ENCODE data around the gene ACSL4.

ACSL4 gene

DNA sequence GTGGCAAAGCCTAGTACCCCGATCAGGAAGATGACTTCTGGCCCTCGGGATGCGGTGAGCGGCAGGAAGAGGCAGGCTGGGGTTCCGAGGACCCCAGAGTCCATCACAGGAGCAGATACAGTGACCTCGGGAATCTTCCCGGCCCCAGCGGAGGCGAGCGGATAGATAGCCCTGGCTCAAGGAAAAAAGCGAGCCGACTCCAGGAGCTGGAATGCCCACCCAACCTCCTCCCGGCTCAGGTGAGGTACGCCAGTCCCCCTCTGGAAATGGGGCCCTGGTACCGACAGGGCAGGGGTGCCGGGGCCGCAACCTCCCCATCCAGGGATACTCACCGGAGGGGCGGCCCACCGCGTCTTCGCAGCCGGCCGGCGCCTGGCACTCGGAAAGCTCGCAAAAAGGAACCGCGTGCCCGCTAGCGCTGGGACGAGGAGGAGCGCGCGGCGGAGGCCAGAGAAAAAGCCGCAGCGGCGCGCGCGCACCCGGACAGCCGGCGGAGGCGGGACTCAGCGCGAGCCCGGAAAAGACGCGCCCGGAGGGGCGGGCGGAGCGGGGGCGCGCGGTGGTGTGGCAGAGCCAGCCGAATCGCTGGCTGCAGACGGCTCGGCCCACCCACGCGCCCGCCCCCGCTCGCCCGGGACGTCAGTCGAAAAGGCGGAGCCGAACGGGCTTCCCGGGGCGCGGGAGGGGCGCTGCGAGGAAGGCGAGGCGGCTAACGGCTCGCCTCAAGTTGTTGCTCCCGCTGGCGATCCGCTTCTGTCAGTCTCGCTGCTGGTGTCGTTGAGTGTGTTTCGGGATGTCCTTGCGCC, at the start of gene ACSL4:
TSS of gene ACSL4 (minus strand) at position 451 of the 806 bp plus-strand sequence. CDS start 49,894 bp downstream, outside the sequence.
- Histone ChIP-seq H3K4me1 (ENCODE audit: control insufficient read depth, insufficient read depth, low read length) (no peaks in the 10 kb centered on the region), H3K27ac (ENCODE audit: low read length) (peak within 1 kb of the TSS; percentile 46), H3K9ac (ENCODE audit: low read length in 2 of 2) (peak within 1 kb of the TSS; percentile 81 to 90), H3K36me3 (ENCODE audit: control insufficient read depth in 2 of 2, insufficient read depth in 2 of 2, low read length in 2 of 2) (no peaks in the 10 kb centered on the region), H3K27me3 (ENCODE audit: control insufficient read depth in 1 of 2, insufficient read depth in 2 of 2, low read length in 2 of 2) (no peaks in the 10 kb centered on the region), H3K9me3 (ENCODE audit: control insufficient read depth in 2 of 2, low read length in 2 of 2) (no peaks in the 10 kb centered on the region), H3K4me3 (ENCODE audit: low read length in 2 of 2) (peak within 1 kb of the TSS; percentile 79 to 91)

DNA sequence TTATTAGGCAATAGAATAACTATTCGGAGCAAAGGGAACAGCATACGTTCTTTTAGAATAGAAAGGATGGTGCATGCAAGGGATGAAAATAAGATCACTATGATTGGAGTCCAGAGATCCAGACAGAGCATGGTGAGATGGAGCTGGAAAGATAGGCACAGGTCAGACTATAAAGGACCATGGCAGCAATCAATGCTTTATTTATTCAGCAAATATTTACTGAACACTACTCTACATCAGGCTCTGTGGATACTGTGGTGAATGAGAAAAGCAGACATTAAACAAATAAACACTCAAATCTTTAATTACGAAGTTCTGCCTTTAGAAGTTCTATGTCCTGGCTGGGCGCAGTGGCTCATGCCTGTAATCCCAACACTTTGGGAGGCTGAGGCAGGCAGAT, 44.7 kb upstream of the ACSL4 start:
- Histone ChIP-seq H3K9me3 (ENCODE audit: control insufficient read depth in 2 of 2, low read length in 2 of 2) (no peaks in the 10 kb centered on the region), H3K36me3 (ENCODE audit: control insufficient read depth in 2 of 2, insufficient read depth in 2 of 2, low read length in 2 of 2) (no peaks in the 10 kb centered on the region), H3K9ac (ENCODE audit: low read length in 2 of 2) (no peak overlapping the region), H3K27ac (ENCODE audit: low read length) (no peak overlapping the region), H3K27me3 (ENCODE audit: control insufficient read depth in 1 of 2, insufficient read depth in 2 of 2, low read length in 2 of 2) (no peaks in the 10 kb centered on the region), H3K4me3 (ENCODE audit: low read length in 2 of 2) (no peak overlapping the region), H3K4me1 (ENCODE audit: control insufficient read depth, insufficient read depth, low read length) (no peaks in the 10 kb centered on the region)

DNA sequence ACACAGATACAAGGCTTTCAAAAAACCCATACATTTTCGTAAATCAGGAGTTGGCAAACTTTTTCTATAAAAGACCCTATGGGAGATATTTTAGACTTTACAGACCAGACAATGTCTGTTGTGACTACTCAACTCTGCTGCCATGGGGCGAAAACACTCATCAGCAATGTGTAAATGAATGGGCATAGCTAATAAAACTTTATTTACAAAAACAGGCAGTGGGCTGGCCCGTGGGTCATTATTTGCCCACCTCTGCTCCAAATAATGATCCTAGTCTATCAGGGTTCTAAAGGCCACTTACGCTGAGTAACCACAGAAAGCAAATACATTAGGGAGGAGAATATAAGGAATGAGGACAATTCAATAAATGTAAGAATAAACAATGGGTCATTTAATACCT, 43.9 kb upstream of the ACSL4 start:
- no peaks in the 10 kb centered on the region for H3K36me3 ChIP-seq (ENCODE audit: control insufficient read depth in 2 of 2, insufficient read depth in 2 of 2, low read length in 2 of 2)
- no peak overlapping the region for H3K27ac ChIP-seq (ENCODE audit: low read length)
- no peak overlapping the region for H3K4me3 ChIP-seq (ENCODE audit: low read length in 2 of 2)
- no peaks in the 10 kb centered on the region for H3K4me1 ChIP-seq (ENCODE audit: control insufficient read depth, insufficient read depth, low read length)
- no peaks in the 10 kb centered on the region for H3K27me3 ChIP-seq (ENCODE audit: control insufficient read depth in 1 of 2, insufficient read depth in 2 of 2, low read length in 2 of 2)
- no peak overlapping the region for H3K9ac ChIP-seq (ENCODE audit: low read length in 2 of 2)
- no peaks in the 10 kb centered on the region for H3K9me3 ChIP-seq (ENCODE audit: control insufficient read depth in 2 of 2, low read length in 2 of 2)

DNA sequence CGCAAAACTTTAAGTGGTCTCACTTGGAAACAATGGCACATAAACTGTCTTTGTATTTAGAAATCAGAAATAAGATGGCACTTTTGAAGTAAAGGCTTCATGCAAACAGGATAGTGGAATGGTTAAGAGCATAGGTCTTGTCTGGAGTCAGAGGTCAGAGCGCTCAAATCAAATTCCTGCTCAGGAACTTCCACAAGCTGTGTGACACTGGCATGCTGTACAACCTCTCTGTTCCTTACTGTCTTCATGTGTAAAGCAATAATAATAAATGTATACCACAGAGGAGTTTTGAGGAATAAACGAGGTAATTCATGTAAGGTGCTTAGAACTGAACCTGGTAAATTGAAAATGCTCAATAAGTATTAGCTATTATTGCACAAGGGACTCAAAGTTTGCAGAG, 43.4 kb upstream of the ACSL4 start:
- Histone ChIP-seq H3K4me3 (ENCODE audit: low read length in 2 of 2) (no peak overlapping the region), H3K36me3 (ENCODE audit: control insufficient read depth in 2 of 2, insufficient read depth in 2 of 2, low read length in 2 of 2) (no peaks in the 10 kb centered on the region)

DNA sequence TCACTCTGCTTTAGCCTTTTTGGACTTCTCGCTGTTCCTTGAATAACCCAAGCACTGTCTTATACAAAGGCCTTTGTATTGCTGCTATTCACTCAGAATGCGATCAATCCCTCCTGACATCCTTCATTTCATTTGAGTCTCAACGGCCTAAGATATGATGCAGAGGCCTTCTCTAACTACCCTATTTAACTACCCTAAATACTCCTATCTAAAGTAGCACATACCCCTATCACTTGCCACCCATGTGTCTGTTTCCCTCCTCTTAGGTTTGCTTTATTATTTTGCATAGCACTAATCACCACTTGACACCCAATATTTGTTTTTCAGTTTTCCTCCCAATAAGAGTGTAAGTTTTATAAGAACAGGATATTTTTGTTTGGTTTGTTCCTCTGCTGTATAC, 42.3 kb upstream of the ACSL4 start:
- Histone ChIP-seq H3K27ac (ENCODE audit: low read length) (no peak overlapping the region), H3K4me3 (ENCODE audit: low read length in 2 of 2) (no peak overlapping the region), H3K27me3 (ENCODE audit: control insufficient read depth in 1 of 2, insufficient read depth in 2 of 2, low read length in 2 of 2) (no peaks in the 10 kb centered on the region), H3K4me1 (ENCODE audit: control insufficient read depth, insufficient read depth, low read length) (no peaks in the 10 kb centered on the region), H3K9ac (ENCODE audit: low read length in 2 of 2) (no peak overlapping the region), H3K9me3 (ENCODE audit: control insufficient read depth in 2 of 2, low read length in 2 of 2) (no peaks in the 10 kb centered on the region), H3K36me3 (ENCODE audit: control insufficient read depth in 2 of 2, insufficient read depth in 2 of 2, low read length in 2 of 2) (no peaks in the 10 kb centered on the region)

More for the DNA sequence above, 43.4 kb upstream of the ACSL4 start:
- no peak overlapping the region for H3K27ac ChIP-seq (ENCODE audit: low read length)
- H3K9me3 ChIP-seq (ENCODE audit: control insufficient read depth in 2 of 2, low read length in 2 of 2), result no peaks in the 10 kb centered on the region
- H3K9ac ChIP-seq (ENCODE audit: low read length in 2 of 2), result no peak overlapping the region
- H3K27me3 ChIP-seq (ENCODE audit: control insufficient read depth in 1 of 2, insufficient read depth in 2 of 2, low read length in 2 of 2), result no peaks in the 10 kb centered on the region
- no peaks in the 10 kb centered on the region for H3K4me1 ChIP-seq (ENCODE audit: control insufficient read depth, insufficient read depth, low read length)

DNA sequence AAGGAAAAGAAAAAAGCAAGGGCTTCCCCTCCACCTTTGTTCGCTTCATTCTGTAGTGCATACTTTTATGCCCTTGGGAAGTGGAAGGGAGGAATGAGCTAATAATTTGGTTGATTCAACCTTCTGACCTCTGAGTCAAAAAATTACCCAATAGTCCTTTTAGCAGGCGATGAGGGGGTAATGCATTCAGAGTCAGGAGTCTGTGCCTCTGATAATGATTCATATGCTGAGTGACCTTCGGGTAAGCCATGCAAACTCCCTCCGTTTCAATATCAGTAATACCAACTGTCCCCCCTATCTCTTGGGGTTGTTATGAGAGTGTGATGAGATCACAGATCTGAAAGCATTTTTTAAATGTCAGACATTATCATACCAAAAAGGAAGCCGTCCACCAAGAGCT, 41.6 kb upstream of the ACSL4 start:
- no peak overlapping the region for H3K4me3 ChIP-seq (ENCODE audit: low read length in 2 of 2)
- no peak overlapping the region for H3K27ac ChIP-seq (ENCODE audit: low read length)
- H3K9ac ChIP-seq (ENCODE audit: low read length in 2 of 2), result no peak overlapping the region
- no peaks in the 10 kb centered on the region for H3K36me3 ChIP-seq (ENCODE audit: control insufficient read depth in 2 of 2, insufficient read depth in 2 of 2, low read length in 2 of 2)
- H3K9me3 ChIP-seq (ENCODE audit: control insufficient read depth in 2 of 2, low read length in 2 of 2), result no peaks in the 10 kb centered on the region
- no peaks in the 10 kb centered on the region for H3K27me3 ChIP-seq (ENCODE audit: control insufficient read depth in 1 of 2, insufficient read depth in 2 of 2, low read length in 2 of 2)
- no peaks in the 10 kb centered on the region for H3K4me1 ChIP-seq (ENCODE audit: control insufficient read depth, insufficient read depth, low read length)

DNA sequence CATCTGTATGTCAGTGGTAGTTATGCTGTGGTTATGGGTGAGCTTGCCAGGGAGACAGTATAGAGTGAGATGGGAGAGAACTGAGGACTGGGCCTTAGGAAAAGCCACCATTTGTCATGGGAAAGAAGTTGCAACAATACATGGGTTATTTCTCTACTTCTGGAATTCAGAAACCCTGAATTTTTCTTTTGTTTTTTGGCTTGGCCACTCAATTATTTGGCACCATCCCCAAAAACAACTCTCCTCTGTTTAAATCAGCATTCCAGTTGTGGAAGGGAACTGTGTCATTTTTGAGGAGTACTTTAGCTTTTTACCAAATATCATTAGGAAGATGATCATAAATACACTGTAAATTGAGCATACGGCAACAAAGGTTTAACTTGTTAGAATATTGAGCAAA, 41.1 kb upstream of the ACSL4 start:
- Histone ChIP-seq H3K9me3 (ENCODE audit: control insufficient read depth in 2 of 2, low read length in 2 of 2) (no peaks in the 10 kb centered on the region), H3K9ac (ENCODE audit: low read length in 2 of 2) (no peak overlapping the region), H3K27me3 (ENCODE audit: control insufficient read depth in 1 of 2, insufficient read depth in 2 of 2, low read length in 2 of 2) (no peaks in the 10 kb centered on the region), H3K36me3 (ENCODE audit: control insufficient read depth in 2 of 2, insufficient read depth in 2 of 2, low read length in 2 of 2) (no peaks in the 10 kb centered on the region), H3K4me3 (ENCODE audit: low read length in 2 of 2) (no peak overlapping the region), H3K4me1 (ENCODE audit: control insufficient read depth, insufficient read depth, low read length) (no peaks in the 10 kb centered on the region), H3K27ac (ENCODE audit: low read length) (no peak overlapping the region)

DNA sequence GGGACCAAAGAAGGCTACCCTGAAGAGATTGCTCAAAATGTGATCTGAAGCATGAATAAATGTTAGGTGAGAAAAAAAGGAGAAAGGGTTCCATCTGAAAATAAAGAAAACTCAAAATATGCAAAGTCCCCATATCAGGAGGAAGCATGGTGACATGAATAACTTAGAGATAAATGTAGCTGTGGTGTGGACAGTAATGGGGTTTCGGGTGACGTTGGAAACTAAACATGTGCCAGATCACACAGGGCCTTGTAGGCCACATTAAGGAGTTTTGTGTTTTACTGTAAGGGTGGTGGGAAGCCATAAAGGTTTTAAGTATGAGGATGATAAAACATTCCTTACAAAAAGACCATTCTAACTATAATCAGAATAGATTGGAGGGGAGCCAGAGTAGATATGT, 40.3 kb upstream of the ACSL4 start:
- Histone ChIP-seq H3K4me3 (ENCODE audit: low read length in 2 of 2) (no peak overlapping the region), H3K4me1 (ENCODE audit: control insufficient read depth, insufficient read depth, low read length) (no peaks in the 10 kb centered on the region), H3K27ac (ENCODE audit: low read length) (no peak overlapping the region), H3K36me3 (ENCODE audit: control insufficient read depth in 2 of 2, insufficient read depth in 2 of 2, low read length in 2 of 2) (no peaks in the 10 kb centered on the region), H3K9me3 (ENCODE audit: control insufficient read depth in 2 of 2, low read length in 2 of 2) (no peaks in the 10 kb centered on the region), H3K27me3 (ENCODE audit: control insufficient read depth in 1 of 2, insufficient read depth in 2 of 2, low read length in 2 of 2) (no peaks in the 10 kb centered on the region), H3K9ac (ENCODE audit: low read length in 2 of 2) (no peak overlapping the region)

DNA sequence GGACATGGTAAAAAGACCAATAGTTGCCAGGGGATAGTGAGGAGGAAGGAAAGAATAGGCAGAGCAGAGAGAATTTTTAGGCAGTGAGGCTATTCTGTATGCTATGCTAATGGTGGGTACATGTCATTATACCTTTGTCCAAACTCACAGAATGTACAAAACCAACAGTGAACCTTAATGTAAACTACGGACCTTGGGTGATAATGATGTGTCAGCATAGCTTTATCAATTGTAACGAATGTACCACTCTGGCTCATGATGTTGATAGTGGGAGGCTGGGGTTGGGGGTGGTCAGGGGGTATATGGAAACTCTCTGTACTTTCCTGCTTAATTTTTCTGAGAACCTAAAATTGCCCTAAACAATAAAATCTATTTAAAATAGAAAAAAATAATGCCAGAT, 37.7 kb upstream of the ACSL4 start:
- H3K9ac ChIP-seq (ENCODE audit: low read length in 2 of 2), result no peak overlapping the region
- no peaks in the 10 kb centered on the region for H3K36me3 ChIP-seq (ENCODE audit: control insufficient read depth in 2 of 2, insufficient read depth in 2 of 2, low read length in 2 of 2)
- no peaks in the 10 kb centered on the region for H3K27me3 ChIP-seq (ENCODE audit: control insufficient read depth in 1 of 2, insufficient read depth in 2 of 2, low read length in 2 of 2)
- H3K27ac ChIP-seq (ENCODE audit: low read length), result no peak overlapping the region
- no peaks in the 10 kb centered on the region for H3K9me3 ChIP-seq (ENCODE audit: control insufficient read depth in 2 of 2, low read length in 2 of 2)
- no peaks in the 10 kb centered on the region for H3K4me1 ChIP-seq (ENCODE audit: control insufficient read depth, insufficient read depth, low read length)
- no peak overlapping the region for H3K4me3 ChIP-seq (ENCODE audit: low read length in 2 of 2)

DNA sequence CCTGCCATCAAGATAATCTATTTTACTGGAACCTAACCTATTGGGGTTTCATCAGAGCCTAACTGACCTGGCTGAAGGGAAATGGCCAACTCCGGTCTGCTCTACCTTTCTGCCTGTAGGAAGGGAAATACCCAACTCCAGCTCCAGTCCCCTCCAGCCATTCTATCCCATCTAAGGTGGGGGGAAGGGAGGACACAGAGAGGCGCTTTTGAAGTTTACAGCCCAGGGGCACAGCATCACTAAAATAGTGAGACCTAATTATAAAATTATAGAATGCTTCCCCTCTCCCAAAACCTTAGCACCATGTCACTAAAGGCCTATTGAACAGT, 27.8 kb upstream of the ACSL4 start:
- H3K9me3 ChIP-seq (ENCODE audit: control insufficient read depth in 2 of 2, low read length in 2 of 2), result no peaks in the 10 kb centered on the region
- no peaks in the 10 kb centered on the region for H3K4me1 ChIP-seq (ENCODE audit: control insufficient read depth, insufficient read depth, low read length)
- no peak overlapping the region for H3K9ac ChIP-seq (ENCODE audit: low read length in 2 of 2)
- H3K36me3 ChIP-seq (ENCODE audit: control insufficient read depth in 2 of 2, insufficient read depth in 2 of 2, low read length in 2 of 2), result no peaks in the 10 kb centered on the region
- H3K27ac ChIP-seq (ENCODE audit: low read length), result no peak overlapping the region
- no peaks in the 10 kb centered on the region for H3K27me3 ChIP-seq (ENCODE audit: control insufficient read depth in 1 of 2, insufficient read depth in 2 of 2, low read length in 2 of 2)
- H3K4me3 ChIP-seq (ENCODE audit: low read length in 2 of 2), result no peak overlapping the region

DNA sequence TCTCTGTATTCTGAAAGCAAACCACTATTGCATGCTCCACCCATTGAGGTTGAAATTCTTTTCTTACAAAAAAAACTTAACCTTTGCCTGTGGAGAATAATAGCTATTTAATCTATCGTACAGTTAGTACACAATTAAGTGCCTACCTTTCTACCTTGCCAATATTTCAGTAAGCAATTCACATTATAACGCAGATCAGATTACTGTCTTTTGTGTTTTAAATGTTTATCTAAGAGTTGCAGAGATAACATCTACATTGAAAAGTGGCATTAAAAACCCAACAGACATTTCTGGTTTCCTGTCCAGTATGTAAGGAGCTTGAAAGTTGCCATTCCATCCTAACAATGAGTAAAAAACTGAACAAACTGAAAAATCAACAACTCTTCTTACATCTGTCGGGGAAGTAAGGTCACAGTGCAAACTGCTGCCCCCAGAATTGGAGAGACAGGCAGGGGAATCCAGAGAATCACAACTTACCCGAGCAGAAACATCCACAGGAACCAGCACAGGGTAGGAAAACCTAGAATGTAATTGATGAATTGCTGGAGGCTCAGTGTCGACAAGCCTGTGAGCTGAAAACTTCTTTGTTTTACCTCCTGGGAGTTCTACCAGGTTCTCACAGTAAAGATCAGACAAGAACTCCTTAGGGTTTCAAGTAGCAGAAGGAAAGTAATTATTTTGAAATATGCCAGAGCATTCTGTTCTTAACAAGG, 27.3 kb upstream of the ACSL4 start:
- no peaks in the 10 kb centered on the region for H3K27me3 ChIP-seq (ENCODE audit: control insufficient read depth in 1 of 2, insufficient read depth in 2 of 2, low read length in 2 of 2)
- H3K36me3 ChIP-seq (ENCODE audit: control insufficient read depth in 2 of 2, insufficient read depth in 2 of 2, low read length in 2 of 2), result no peaks in the 10 kb centered on the region
- no peak overlapping the region for H3K27ac ChIP-seq (ENCODE audit: low read length)
- H3K9ac ChIP-seq (ENCODE audit: low read length in 2 of 2), result no peak overlapping the region
- no peaks in the 10 kb centered on the region for H3K9me3 ChIP-seq (ENCODE audit: control insufficient read depth in 2 of 2, low read length in 2 of 2)
- no peak overlapping the region for H3K4me3 ChIP-seq (ENCODE audit: low read length in 2 of 2)
- H3K4me1 ChIP-seq (ENCODE audit: control insufficient read depth, insufficient read depth, low read length), result no peaks in the 10 kb centered on the region
